Non-pigmented ciliary epithelial cell (primary cell): ENCODE data around the gene SCG2.
A peak's percentile ranks its signal among the peaks of the same experiment; 100 is the strongest.
"Not testable (repeated sequence)": the region's sequence is repeated elsewhere in the genome, so short reads cannot be mapped to it uniquely, and the experiment has no call there.

Experiments
- DNase-seq: peaks from one replicate; pipeline ENCODE4 v3.0.0-alpha.2; 2010; ENCODE audit warnings: low read depth

SCG2 gene

GRCh38 chr2:223611061-223611460 is 8.9 kb upstream of the SCG2 start:
- no peak for DNase-seq

GRCh38 chr2:223607476-223607875 is 5.3 kb upstream of the SCG2 start:
- no peak for DNase-seq

GRCh38 chr2:223606946-223607345 is 4.8 kb upstream of the SCG2 start:
- DNase-seq, result no peak

GRCh38 chr2:223604231-223604630 is 2.1 kb upstream of the SCG2 start:
- DNase-seq, result no peak

- DNase-seq, result no peak
These were observed 811 bp upstream of the SCG2 start for GRCh38 chr2:223602972-223603371.

GRCh38 chr2:223601018-223601417 is 1.1 kb downstream of the SCG2 start:
- no peak for DNase-seq

- DNase-seq, result no peak
These were observed 2.4 kb downstream of the SCG2 start for GRCh38 chr2:223599640-223600380.

GRCh38 chr2:223598994-223599639 is 3.0 kb downstream of the SCG2 start:
- no peak for DNase-seq

- no peak for DNase-seq
These were observed 5.1 kb downstream of the SCG2 start for GRCh38 chr2:223597076-223597475.

GRCh38 chr2:223596208-223596607 is 6.0 kb downstream of the SCG2 start:
- DNase-seq, result no peak

- DNase-seq, result no peak
These were observed 7.3 kb downstream of the SCG2 start for GRCh38 chr2:223594831-223595230.

- no peak for DNase-seq
These were observed 7.9 kb downstream of the SCG2 start for GRCh38 chr2:223594259-223594658.

- not testable (repeated sequence) for DNase-seq
These were observed 9.5 kb downstream of the SCG2 start for GRCh38 chr2:223592689-223593088.

- DNase-seq, result no peak
These were observed 10.6 kb downstream of the SCG2 start for GRCh38 chr2:223591596-223591995.

- no peak for DNase-seq
These were observed 11.2 kb downstream of the SCG2 start for GRCh38 chr2:223590964-223591363.

GRCh38 chr2:223589901-223590300 is 12.3 kb downstream of the SCG2 start:
- DNase-seq, result no peak

GRCh38 chr2:223588251-223588650 is 13.9 kb downstream of the SCG2 start:
- DNase-seq, result no peak

GRCh38 chr2:223587301-223587700 is 14.9 kb downstream of the SCG2 start:
- no peak for DNase-seq

GRCh38 chr2:223586261-223586660 is 15.9 kb downstream of the SCG2 start:
- peak; percentile 78 for DNase-seq

- no peak for DNase-seq
These were observed 16.5 kb downstream of the SCG2 start for GRCh38 chr2:223585666-223586065.

GRCh38 chr2:223582001-223582400 is 20.2 kb downstream of the SCG2 start:
- DNase-seq, result no peak

GRCh38 chr2:223580951-223581350 is 21.2 kb downstream of the SCG2 start:
- DNase-seq, result no peak

GRCh38 chr2:223578846-223579245 is 23.3 kb downstream of the SCG2 start:
- DNase-seq, result no peak

GRCh38 chr2:223576873-223577272 is 25.3 kb downstream of the SCG2 start:
- peak; percentile 98 for DNase-seq
